IMR-90 (cell line): Measurements from ENCODE around the gene ACSS3. TPM values are rescaled to one million over a fixed set of nuclear protein-coding genes. Genes with fewer than 3 reads are reported as not detected.

Source experiments
- ATAC-seq: fragments of 200-7000 bp; cut with Tn5 transposase; 2 replicates; pipeline ENCODE4 v1.9.1; 2020; ENCODE audit warnings: low read depth, mild to moderate bottlenecking, moderate library complexity
- BruUV-seq: library from RNA; stranded (reverse); fragments of 400-500 nt; replicated peaks from 2 replicates; lab custom pipeline; 2021; lab: Mats Ljungman, UMichigan
- CTCF ChIA-PET: fragments of 300-600 bp; formaldehyde crosslinking; extraction: SDS; loops from one replicate; lab custom pipeline; 2021; ENCODE audit warnings: antibody characterized with exemption; lab: Yijun Ruan, JAX
- POLR2A ChIA-PET: fragments of 300-600 bp; sonication (Branson Sonifier 250); formaldehyde crosslinking; loops from one replicate; lab custom pipeline; 2022; ENCODE audit warnings: antibody characterized with exemption; ENCODE audit not compliant: unreplicated experiment; lab: Charles Lee
- DNase-seq: peaks from one replicate; pipeline ENCODE4 v3.0.0; 2013
- H2AFZ ChIP-seq: replicated peaks from 2 replicates; pipeline ENCODE3; 2013; ENCODE audit warnings: low read length, mild to moderate bottlenecking; ENCODE audit not compliant: poor library complexity
- H2AK5ac ChIP-seq: 2 replicates; pipeline ENCODE4 v1.6.1; 2013; ENCODE audit warnings: low read depth, low read length, inconsistent platforms
- H2AK9ac ChIP-seq: replicated peaks from 2 replicates; pipeline ENCODE3; 2013; ENCODE audit warnings: mild to moderate bottlenecking, low read depth, low read length, moderate library complexity; ENCODE audit not compliant: poor library complexity
- H2BK120ac ChIP-seq: 2 replicates; pipeline ENCODE4 v1.6.1; 2013; ENCODE audit warnings: low read depth, low read length, inconsistent platforms
- H2BK15ac ChIP-seq: 3 replicates; pipeline ENCODE4 v1.6.1; 2013; ENCODE audit warnings: low read depth, low read length, inconsistent platforms
- H2BK20ac ChIP-seq: 2 replicates; pipeline ENCODE4 v1.6.1; 2013; ENCODE audit warnings: low read depth, mild to moderate bottlenecking, inconsistent platforms, low read length, moderate library complexity
- H2BK5ac ChIP-seq: 2 replicates; pipeline ENCODE4 v1.6.1; 2013; ENCODE audit warnings: mild to moderate bottlenecking, low read depth, low read length, inconsistent platforms; ENCODE audit not compliant: poor library complexity, severe bottlenecking
- H3K14ac ChIP-seq: replicated peaks from 2 replicates; pipeline ENCODE4 v1.6.1; 2013; ENCODE audit warnings: low read depth, low read length, inconsistent platforms
- H3K18ac ChIP-seq: 2 replicates; pipeline ENCODE4 v1.6.1; 2013; ENCODE audit warnings: low read depth, low read length, control low read depth
- H3K23ac ChIP-seq: 2 replicates; pipeline ENCODE4 v1.6.1; 2013; ENCODE audit warnings: low read depth, low read length, inconsistent platforms
- H3K27ac ChIP-seq: 2 replicates; pipeline ENCODE4 v1.5.1; 2013; ENCODE audit warnings: mild to moderate bottlenecking, control low read depth, low read length; ENCODE audit not compliant: insufficient read depth
- H3K27me3 ChIP-seq: 2 replicates; pipeline ENCODE4 v1.6.1; 2013; ENCODE audit warnings: low read length; ENCODE audit not compliant: control insufficient read depth, insufficient read depth
- H3K36me3 ChIP-seq: 2 replicates; pipeline ENCODE4 v1.6.1; 2013; ENCODE audit warnings: low read length, mixed read lengths; ENCODE audit not compliant: control insufficient read depth, insufficient read depth
- H3K4ac ChIP-seq: 2 replicates; pipeline ENCODE4 v1.6.1; 2013; ENCODE audit warnings: low read depth, low read length, inconsistent platforms
- H3K4me1 ChIP-seq: 2 replicates; pipeline ENCODE4 v1.6.1; 2013; ENCODE audit warnings: low read length, mixed read lengths; ENCODE audit not compliant: control insufficient read depth, insufficient read depth
- H3K4me2 ChIP-seq: 2 replicates; pipeline ENCODE4 v1.6.1; 2013; ENCODE audit warnings: low read depth, mild to moderate bottlenecking, control low read depth, low read length, moderate library complexity
- H3K4me3 ChIP-seq: 2 replicates; pipeline ENCODE4 v1.5.1; 2013; ENCODE audit warnings: low read depth, mild to moderate bottlenecking, control low read depth, low read length, moderate library complexity; ENCODE audit not compliant: insufficient read depth
- H3K56ac ChIP-seq: 2 replicates; pipeline ENCODE4 v1.6.1; 2013; ENCODE audit warnings: low read length, inconsistent platforms; ENCODE audit not compliant: insufficient read depth; ENCODE audit errors: extremely low read depth
- H3K79me1 ChIP-seq, 2 experiments: 2 replicates each; pipeline ENCODE4 v1.6.1; 2013; ENCODE audit warnings: low read length in 2 of 2, inconsistent platforms in 1 of 2, low read depth in 1 of 2
- H3K9ac ChIP-seq: 2 replicates; pipeline ENCODE4 v1.6.1; 2013; ENCODE audit warnings: low read depth, low read length, control low read depth
- H3K9me1 ChIP-seq: 2 replicates; pipeline ENCODE4 v1.6.1; 2013; ENCODE audit warnings: low read length, inconsistent platforms; ENCODE audit not compliant: insufficient read depth
- H3K9me3 ChIP-seq: 2 replicates; pipeline ENCODE4 v1.6.1; 2013; ENCODE audit warnings: low read length; ENCODE audit not compliant: control insufficient read depth, insufficient read depth
- H4K20me1 ChIP-seq: 2 replicates; pipeline ENCODE4 v1.6.1; 2013; ENCODE audit warnings: low read length, inconsistent platforms; ENCODE audit not compliant: insufficient read depth
- H4K5ac ChIP-seq: 2 replicates; pipeline ENCODE4 v1.6.1; 2013; ENCODE audit warnings: mild to moderate bottlenecking, low read depth, low read length, control low read depth
- H4K8ac ChIP-seq, 2 experiments: 2 replicates each; pipeline ENCODE4 v1.6.1; 2013; ENCODE audit warnings: low read depth in 2 of 2, low read length in 2 of 2, control low read depth in 1 of 2, inconsistent platforms in 1 of 2
- H4K91ac ChIP-seq: 2 replicates; pipeline ENCODE4 v1.6.1; 2013; ENCODE audit warnings: low read depth, low read length, inconsistent platforms; ENCODE audit not compliant: insufficient read depth
- BHLHE40 ChIP-seq: fragments of 150-350 bp; IDR thresholded peaks from 2 replicates; pipeline ENCODE4 v1.6.1; 2016; ENCODE audit warnings: mild to moderate bottlenecking, low read depth, low read length
- CHD1 ChIP-seq: IDR thresholded peaks from 2 replicates; pipeline ENCODE4 v1.6.1; 2012; ENCODE audit warnings: low read depth, low read length, improper control_type of control experiment
- MAZ ChIP-seq: IDR thresholded peaks from 2 replicates; pipeline ENCODE4 v1.6.1; 2012; ENCODE audit warnings: low read depth, mild to moderate bottlenecking, low read length, improper control_type of control experiment, moderate library complexity, borderline replicate concordance
- NFE2L2 ChIP-seq: fragments of 150-350 bp; IDR thresholded peaks from 2 replicates; pipeline ENCODE4 v1.6.1; 2016; ENCODE audit warnings: low read depth, mild to moderate bottlenecking, low read length
- POLR2A ChIP-seq: IDR thresholded peaks from 2 replicates; pipeline ENCODE4 v1.6.1; 2012; ENCODE audit warnings: mild to moderate bottlenecking, low read depth, low read length
- RAD21 ChIP-seq: IDR thresholded peaks from 2 replicates; pipeline ENCODE4 v1.6.1; 2012; ENCODE audit warnings: low read length, improper control_type of control experiment
- RCOR1 ChIP-seq: IDR thresholded peaks from 2 replicates; pipeline ENCODE4 v1.6.1; 2012; ENCODE audit warnings: mild to moderate bottlenecking, low read length, improper control_type of control experiment; ENCODE audit not compliant: insufficient replicate concordance
- USF2 ChIP-seq: fragments of 150-350 bp; IDR thresholded peaks from 2 replicates; pipeline ENCODE4 v1.6.1; 2017; ENCODE audit warnings: mild to moderate bottlenecking, antibody characterized with exemption, low read length, low read depth
- WGBS, 2 experiments: methylation state at CpG; one replicate each; pipeline versions ENCODE4 v1.1.5 to v1.1.7; 2013; ENCODE audit warnings: missing lambda C conversion rate in 2 of 2; ENCODE audit not compliant: insufficient read length in 1 of 2; ENCODE audit errors: extremely low coverage in 2 of 2; 5-methylcytosine and 5-hydroxymethylcytosine counted together
- dilution Hi-C: fragments of 300-500 bp; cut with HindIII; formaldehyde crosslinking; loops from one replicate; pipeline ENCODE4 v1.14.3; 2018; ENCODE audit warnings: low sequenced_read_pairs; ENCODE audit not compliant: unreplicated experiment
- in situ Hi-C: fragments of 300-500 bp; cut with MboI; formaldehyde crosslinking; loops from 3 replicates; pipeline ENCODE4 v1.14.3; 2019; ENCODE audit warnings: low sequenced_read_pairs, inconsistent platforms, mixed read lengths
- intact Hi-C: fragments of 100-400 bp; cut with micrococcal nuclease; formaldehyde crosslinking; loops from 2 replicates; pipeline ENCODE4 v1.10.0; 2022
- microRNA-seq, 2 experiments: library from miRNA; stranded (forward) in 1 of 2; unstranded in 1 of 2; fragments of 10-50 nt in 1 of 2; fragments of <30 nt in 1 of 2; gene quantifications in 1 of 2; microRNA quantifications in 1 of 2; one replicate each; pipeline versions ENCODE3 to v1.1.0; 2013 to 2020; ENCODE audit not compliant: insufficient read depth in 1 of 2, insufficient read length in 1 of 2, unreplicated experiment in 1 of 2
- polyA plus RNA-seq, 3 experiments: library from polyadenylated mRNA; depleted of rRNA; stranded (reverse); fragments of >200 nt; gene quantifications; 2 replicates each; pipeline ENCODE4 v1.2.3, GENCODE V29; 2012; ENCODE audit warnings: low replicate concordance in 1 of 3
- small RNA-seq, 5 experiments: library from RNA; depleted of rRNA; stranded (forward); fragments of <200 nt; gene quantifications; one replicate each; pipeline ENCODE3, GENCODE V24; 2012
- total RNA-seq: library from RNA; depleted of rRNA; stranded (reverse); fragments of >200 nt; gene quantifications from 2 replicates; pipeline ENCODE4 v1.2.3, GENCODE V29; 2012; rRNA removed
- TF ChIP-seq, protein P1 (sequence below): conservative IDR thresholded peaks from 2 replicates; pipeline ENCODE4 v1.5.1; 2012; ENCODE audit warnings: mild to moderate bottlenecking, low read depth, low read length, improper control_type of control experiment

The ACSS3 gene
- total and polyA plus RNA-seq, 2 of the 4 experiments (the other 2 are of a cell fraction), result 0.84 to 2.0 TPM

DNA sequence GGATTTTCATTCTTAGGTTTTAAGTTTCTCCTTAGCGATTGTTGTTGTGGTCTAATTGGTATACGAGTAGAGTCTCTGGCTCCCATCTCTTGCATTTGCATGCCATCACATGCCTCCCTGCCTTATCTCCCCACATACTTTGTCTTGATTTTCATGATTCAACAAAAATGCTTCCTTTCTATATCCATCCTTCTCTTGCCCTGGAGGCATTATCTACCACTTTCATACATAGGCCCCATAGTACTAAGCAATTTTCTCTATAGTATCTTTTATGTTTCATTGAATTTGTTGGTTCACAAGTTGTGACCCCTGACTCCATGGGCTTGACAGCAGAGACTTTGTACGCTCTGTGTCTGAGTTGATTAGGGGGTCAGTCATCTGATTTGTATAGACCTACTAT is 226.1 kb downstream of the ACSS3 start:
- ChIA-PET CTCF (no interaction called here), POLR2A (no interaction called here)
- DNase-seq, result no peak
- H2AK9ac ChIP-seq, result no peak overlapping the region
- H3K27ac ChIP-seq, result no peak overlapping the region
- no peak overlapping the region for H4K91ac ChIP-seq
- H3K9me1 ChIP-seq, result no peaks in the 10 kb centered on the region
- H2BK15ac ChIP-seq, result no peak overlapping the region
- no peak overlapping the region for H3K14ac ChIP-seq
- intact Hi-C loops (no loop called here), in situ Hi-C loops (no loop called here), dilution Hi-C loops (no loop called here)
- WGBS, 2 experiments, result no CpG with 5 or more reads among the region's 3 CpGs
- H3K9me3 ChIP-seq, result no peaks in the 10 kb centered on the region
- H3K4me3 ChIP-seq, result no peak overlapping the region
- no peak overlapping the region for H3K4me2 ChIP-seq
- no peak for ATAC-seq
- H3K79me1 ChIP-seq, result no peaks in the 10 kb centered on the region
- H2BK120ac ChIP-seq, result no peak overlapping the region
- no peak overlapping the region for H4K8ac ChIP-seq
- H2AFZ ChIP-seq, result no peak overlapping the region
- no peak overlapping the region for H2AK5ac ChIP-seq
- H2BK5ac ChIP-seq, result no peak overlapping the region
- TF ChIP-seq, protein P1, sequence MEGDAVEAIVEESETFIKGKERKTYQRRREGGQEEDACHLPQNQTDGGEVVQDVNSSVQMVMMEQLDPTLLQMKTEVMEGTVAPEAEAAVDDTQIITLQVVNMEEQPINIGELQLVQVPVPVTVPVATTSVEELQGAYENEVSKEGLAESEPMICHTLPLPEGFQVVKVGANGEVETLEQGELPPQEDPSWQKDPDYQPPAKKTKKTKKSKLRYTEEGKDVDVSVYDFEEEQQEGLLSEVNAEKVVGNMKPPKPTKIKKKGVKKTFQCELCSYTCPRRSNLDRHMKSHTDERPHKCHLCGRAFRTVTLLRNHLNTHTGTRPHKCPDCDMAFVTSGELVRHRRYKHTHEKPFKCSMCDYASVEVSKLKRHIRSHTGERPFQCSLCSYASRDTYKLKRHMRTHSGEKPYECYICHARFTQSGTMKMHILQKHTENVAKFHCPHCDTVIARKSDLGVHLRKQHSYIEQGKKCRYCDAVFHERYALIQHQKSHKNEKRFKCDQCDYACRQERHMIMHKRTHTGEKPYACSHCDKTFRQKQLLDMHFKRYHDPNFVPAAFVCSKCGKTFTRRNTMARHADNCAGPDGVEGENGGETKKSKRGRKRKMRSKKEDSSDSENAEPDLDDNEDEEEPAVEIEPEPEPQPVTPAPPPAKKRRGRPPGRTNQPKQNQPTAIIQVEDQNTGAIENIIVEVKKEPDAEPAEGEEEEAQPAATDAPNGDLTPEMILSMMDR, result no peak
- TF ChIP-seq POLR2A (no peak), CHD1 (no peak), MAZ (no peak), NFE2L2 (no peak), RCOR1 (no peak), USF2 (no peak), RAD21 (no peak), BHLHE40 (no peak)
- H3K36me3 ChIP-seq, result no peaks in the 10 kb centered on the region
- no peak overlapping the region for H3K9ac ChIP-seq
- no peak overlapping the region for H3K56ac ChIP-seq
- no peak overlapping the region for H3K4ac ChIP-seq
- H3K27me3 ChIP-seq, result no peaks in the 10 kb centered on the region
- no peak overlapping the region for H3K23ac ChIP-seq
- no peaks in the 10 kb centered on the region for H4K20me1 ChIP-seq
- no peak overlapping the region for H4K5ac ChIP-seq
- BruUV-seq, result no TSS peak
- H3K18ac ChIP-seq, result no peak overlapping the region
- no peaks in the 10 kb centered on the region for H3K4me1 ChIP-seq
- no peak overlapping the region for H2BK20ac ChIP-seq

Small RNA genes lying within 50 kb of the gene (microRNA-seq; reads per million reads assigned to microRNA genes)
- gene MIR4699, result 0 reads per million in 2 experiments

Small RNA genes lying within 50 kb of the gene (small RNA-seq; reads per million reads assigned to genes)
- gene MIR4699, result 0 to 1.3 (median 0) reads per million in 5 experiments

Other genes with a start within 250 kb of the ACSS3 start
- gene LIN7A, start 140.1 kb upstream of the ACSS3 start, total RNA-seq, result 23.9 and 24.7 TPM in 2 replicates
- 9.1 and 10.8 TPM in 2 replicates for gene LIN7A, start 140.1 kb upstream of the ACSS3 start, polyA plus RNA-seq (2012; rRNA removed)